ENCODE measurements around the gene SLC7A5. TPM values are rescaled to one million over a fixed set of nuclear protein-coding genes. Genes with fewer than 3 reads are reported as not detected.

Gene SLC7A5
- total RNA-seq, 1 donor from 2014 or later, result 249 TPM

GRCh38 chr16:87838643-87839541, 30.4 kb downstream of the SLC7A5 start:
- no peaks in the 10 kb centered on the region for H3K9me3 Mint-ChIP-seq (ENCODE audit: low read depth)
- no peak overlapping the region for H3K4me3 Mint-ChIP-seq (ENCODE audit: unreplicated experiment)
- no peak for DNase-seq (ENCODE audit: low spot score)
- H3K27ac Mint-ChIP-seq (ENCODE audit: unreplicated experiment), result peak overlapping the region; percentile 32
- no peak for TF ChIP-seq CTCF (IDR thresholded peaks at IDR 0.05)
- peaks cover 14% of the 10 kb centered on the region for H3K36me3 Mint-ChIP-seq (ENCODE audit: low read depth)
- no peaks in the 10 kb centered on the region for H3K27me3 Mint-ChIP-seq (ENCODE audit: low read depth)
- H3K4me1 Mint-ChIP-seq (ENCODE audit: low read depth), result peaks cover 25% of the 10 kb centered on the region

GRCh38 chr16:87837627-87838289, 31.5 kb downstream of the SLC7A5 start:
- no peaks in the 10 kb centered on the region for H3K9me3 Mint-ChIP-seq (ENCODE audit: low read depth)
- H3K4me3 Mint-ChIP-seq (ENCODE audit: unreplicated experiment), result no peak overlapping the region
- DNase-seq (ENCODE audit: low spot score), result no peak
- no peaks in the 10 kb centered on the region for H3K27me3 Mint-ChIP-seq (ENCODE audit: low read depth)
- H3K4me1 Mint-ChIP-seq (ENCODE audit: low read depth), result peaks cover 16% of the 10 kb centered on the region
- H3K27ac Mint-ChIP-seq (ENCODE audit: unreplicated experiment), result peak overlapping the region; percentile 82
- TF ChIP-seq CTCF (IDR thresholded peaks at IDR 0.05), result no peak
- peaks cover 13% of the 10 kb centered on the region for H3K36me3 Mint-ChIP-seq (ENCODE audit: low read depth)

- no peak for TF ChIP-seq CTCF (IDR thresholded peaks at IDR 0.05)
- peaks cover 13% of the 10 kb centered on the region for H3K4me1 Mint-ChIP-seq (ENCODE audit: low read depth)
- no peaks in the 10 kb centered on the region for H3K9me3 Mint-ChIP-seq (ENCODE audit: low read depth)
- no peak for DNase-seq (ENCODE audit: low spot score)
- H3K27me3 Mint-ChIP-seq (ENCODE audit: low read depth), result no peaks in the 10 kb centered on the region
- peaks cover 16% of the 10 kb centered on the region for H3K36me3 Mint-ChIP-seq (ENCODE audit: low read depth)
- no peak overlapping the region for H3K4me3 Mint-ChIP-seq (ENCODE audit: unreplicated experiment)
- H3K27ac Mint-ChIP-seq (ENCODE audit: unreplicated experiment), result peak overlapping the region; percentile 82
Measured at GRCh38 chr16:87836844-87837581, 32.3 kb downstream of the SLC7A5 start.

DNA sequence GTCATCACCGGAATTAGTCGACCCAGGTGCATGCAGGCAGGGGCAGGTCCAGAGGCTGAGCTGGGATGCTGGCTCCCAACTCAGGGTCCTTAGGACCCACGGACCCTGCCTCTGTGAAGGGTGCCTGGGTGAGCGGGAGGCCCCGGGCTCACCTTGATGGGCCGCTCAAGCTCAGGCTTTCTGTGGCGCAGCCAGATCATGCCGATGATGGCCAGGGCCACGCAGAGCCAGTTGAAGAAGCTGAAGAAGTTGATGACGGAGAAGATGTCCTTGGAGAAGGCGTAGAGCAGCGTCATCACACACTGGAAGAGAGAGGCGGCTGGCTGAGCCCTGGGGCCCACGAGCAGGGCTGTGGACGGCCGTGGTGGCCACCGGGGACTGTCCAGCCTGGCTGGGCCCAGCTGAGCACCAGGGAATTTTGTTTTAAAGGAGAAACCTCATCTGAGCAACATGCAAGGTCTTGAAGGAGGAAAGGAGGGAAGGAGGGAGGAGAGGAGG, 32.9 kb downstream of the SLC7A5 start:
- H3K4me3 Mint-ChIP-seq (ENCODE audit: unreplicated experiment), result no peak overlapping the region
- H3K27me3 Mint-ChIP-seq (ENCODE audit: low read depth), result no peaks in the 10 kb centered on the region
- peaks cover 13% of the 10 kb centered on the region for H3K4me1 Mint-ChIP-seq (ENCODE audit: low read depth)
- H3K9me3 Mint-ChIP-seq (ENCODE audit: low read depth), result no peaks in the 10 kb centered on the region
- peak overlapping the region; percentile 6 for H3K27ac Mint-ChIP-seq (ENCODE audit: unreplicated experiment)
- no peak for TF ChIP-seq CTCF (IDR thresholded peaks at IDR 0.05)
- H3K36me3 Mint-ChIP-seq (ENCODE audit: low read depth), result peaks cover 19% of the 10 kb centered on the region
- DNase-seq (ENCODE audit: low spot score), result no peak

- no peaks in the 10 kb centered on the region for H3K9me3 Mint-ChIP-seq (ENCODE audit: low read depth)
- peak overlapping the region; percentile 6 for H3K27ac Mint-ChIP-seq (ENCODE audit: unreplicated experiment)
- no peak overlapping the region for H3K4me3 Mint-ChIP-seq (ENCODE audit: unreplicated experiment)
- no peak for DNase-seq (ENCODE audit: low spot score)
- peaks cover 13% of the 10 kb centered on the region for H3K4me1 Mint-ChIP-seq (ENCODE audit: low read depth)
- no peaks in the 10 kb centered on the region for H3K27me3 Mint-ChIP-seq (ENCODE audit: low read depth)
- no peak for TF ChIP-seq CTCF (IDR thresholded peaks at IDR 0.05)
- peaks cover 24% of the 10 kb centered on the region for H3K36me3 Mint-ChIP-seq (ENCODE audit: low read depth)
Measured at GRCh38 chr16:87835882-87836331, 33.4 kb downstream of the SLC7A5 start.
